ENCODE data around the gene SLC25A19. TPM values are rescaled to one million over a fixed set of nuclear protein-coding genes. Genes with fewer than 3 reads are reported as not detected.

SLC25A19 gene
- total RNA-seq, 1 donor from 2014 or later: 10.5 TPM

- H3K4me3 ChIP-seq (ENCODE audit: low read depth, low read length): peak overlapping the region; percentile 83
- TF ChIP-seq, protein P1, sequence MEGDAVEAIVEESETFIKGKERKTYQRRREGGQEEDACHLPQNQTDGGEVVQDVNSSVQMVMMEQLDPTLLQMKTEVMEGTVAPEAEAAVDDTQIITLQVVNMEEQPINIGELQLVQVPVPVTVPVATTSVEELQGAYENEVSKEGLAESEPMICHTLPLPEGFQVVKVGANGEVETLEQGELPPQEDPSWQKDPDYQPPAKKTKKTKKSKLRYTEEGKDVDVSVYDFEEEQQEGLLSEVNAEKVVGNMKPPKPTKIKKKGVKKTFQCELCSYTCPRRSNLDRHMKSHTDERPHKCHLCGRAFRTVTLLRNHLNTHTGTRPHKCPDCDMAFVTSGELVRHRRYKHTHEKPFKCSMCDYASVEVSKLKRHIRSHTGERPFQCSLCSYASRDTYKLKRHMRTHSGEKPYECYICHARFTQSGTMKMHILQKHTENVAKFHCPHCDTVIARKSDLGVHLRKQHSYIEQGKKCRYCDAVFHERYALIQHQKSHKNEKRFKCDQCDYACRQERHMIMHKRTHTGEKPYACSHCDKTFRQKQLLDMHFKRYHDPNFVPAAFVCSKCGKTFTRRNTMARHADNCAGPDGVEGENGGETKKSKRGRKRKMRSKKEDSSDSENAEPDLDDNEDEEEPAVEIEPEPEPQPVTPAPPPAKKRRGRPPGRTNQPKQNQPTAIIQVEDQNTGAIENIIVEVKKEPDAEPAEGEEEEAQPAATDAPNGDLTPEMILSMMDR (conservative IDR thresholded peaks at IDR 0.05; ENCODE audit: low read depth, low read length): no peak
- no peak for DNase-seq (ENCODE audit: low read depth)
Measured at GRCh38 chr17:75269844-75270217, 19.4 kb downstream of the SLC25A19 start.

DNA sequence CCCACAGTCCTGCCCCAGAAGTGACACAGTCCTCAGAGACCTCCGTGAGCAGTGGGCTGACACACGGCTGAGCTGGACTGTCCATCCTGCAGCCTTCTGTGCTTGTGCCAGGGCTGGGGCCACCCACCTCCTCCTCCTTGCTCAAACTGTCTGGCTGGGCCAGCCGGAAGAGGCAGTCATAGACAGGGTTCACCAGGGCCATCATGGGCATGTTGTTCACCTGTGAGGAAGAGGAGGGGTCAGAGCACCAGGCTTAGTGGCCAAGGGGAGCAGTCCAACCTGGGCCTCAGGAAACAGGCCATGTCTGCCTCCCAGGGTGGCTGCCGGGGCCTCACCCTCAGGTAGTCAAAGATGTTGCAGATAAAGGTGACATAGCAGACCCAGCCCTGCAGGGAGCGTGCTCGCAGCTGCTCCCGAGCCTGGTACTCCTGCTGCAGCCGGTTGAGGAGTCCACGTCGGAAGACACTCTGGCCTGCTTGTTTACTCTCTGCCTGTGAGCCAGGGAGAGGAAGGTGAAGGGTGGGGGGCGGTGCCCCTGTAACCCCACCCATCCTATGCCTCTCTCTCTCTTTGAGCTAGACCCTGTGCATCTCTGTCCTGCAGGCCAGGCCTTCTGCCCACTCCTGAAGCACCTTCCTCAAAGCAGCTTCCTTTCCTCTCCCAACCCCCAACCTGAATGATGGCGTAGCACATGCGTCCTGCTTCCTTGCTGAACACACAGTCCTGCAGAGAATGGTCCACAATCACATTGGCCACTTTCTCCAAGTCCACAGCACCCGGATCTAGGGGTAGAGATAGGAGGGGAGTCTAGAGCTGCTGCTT, 21.6 kb downstream of the SLC25A19 start:
- DNase-seq (ENCODE audit: low read depth): no peak
- TF ChIP-seq, protein P1 (conservative IDR thresholded peaks at IDR 0.05; ENCODE audit: low read depth, low read length): no peak
- no peak overlapping the region for H3K4me3 ChIP-seq (ENCODE audit: low read depth, low read length)

- no peak for DNase-seq (ENCODE audit: low read depth)
- TF ChIP-seq, protein P1 (conservative IDR thresholded peaks at IDR 0.05; ENCODE audit: low read depth, low read length): no peak
- H3K4me3 ChIP-seq (ENCODE audit: low read depth, low read length): no peak overlapping the region
Measured at GRCh38 chr17:75267153-75267410, 22.2 kb downstream of the SLC25A19 start.

- no peak overlapping the region for H3K4me3 ChIP-seq (ENCODE audit: low read depth, low read length)
- TF ChIP-seq, protein P1 (conservative IDR thresholded peaks at IDR 0.05; ENCODE audit: low read depth, low read length): no peak
- no peak for DNase-seq (ENCODE audit: low read depth)
Measured at GRCh38 chr17:75266316-75267152, 22.7 kb downstream of the SLC25A19 start.

DNA sequence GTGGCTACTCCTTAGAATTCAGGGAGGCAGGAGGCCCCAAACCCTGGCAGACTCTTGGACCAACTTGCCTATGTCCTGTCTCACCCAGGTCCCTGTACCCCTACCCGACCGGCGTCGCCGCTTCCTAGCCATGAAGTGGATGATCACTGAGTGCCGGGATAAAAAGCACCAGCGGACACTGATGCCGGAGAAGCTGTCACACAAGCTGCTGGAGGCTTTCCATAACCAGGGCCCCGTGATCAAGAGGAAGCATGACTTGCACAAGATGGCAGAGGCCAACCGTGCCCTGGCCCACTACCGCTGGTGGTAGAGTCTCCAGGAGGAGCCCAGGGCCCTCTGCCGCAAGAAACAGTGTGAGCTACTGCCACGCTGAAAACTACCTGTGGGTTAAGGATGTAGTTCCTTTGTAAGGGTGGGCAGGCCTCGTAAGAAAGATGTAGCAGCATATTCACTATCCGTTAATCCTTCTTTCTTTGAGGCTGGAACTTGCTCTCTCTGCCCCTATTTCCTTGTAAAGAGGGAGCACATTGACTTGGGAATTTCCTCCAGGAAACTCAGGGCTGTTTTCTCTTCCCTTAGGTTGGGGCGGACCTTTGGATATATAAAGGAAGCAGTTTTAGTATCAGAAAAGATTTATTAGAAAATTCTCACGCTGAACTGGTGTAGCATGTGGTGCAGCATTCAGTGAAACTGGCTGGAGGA, 23.5 kb downstream of the SLC25A19 start:
- no peak for DNase-seq (ENCODE audit: low read depth)
- H3K4me3 ChIP-seq (ENCODE audit: low read depth, low read length): no peak overlapping the region
- TF ChIP-seq, protein P1 (conservative IDR thresholded peaks at IDR 0.05; ENCODE audit: low read depth, low read length): no peak

- peak overlapping the region; percentile 99 for H3K4me3 ChIP-seq (ENCODE audit: low read depth, low read length)
- TF ChIP-seq, protein P1 (conservative IDR thresholded peaks at IDR 0.05; ENCODE audit: low read depth, low read length): no peak
- DNase-seq (ENCODE audit: low read depth): no peak
Measured at GRCh38 chr17:75263055-75263454, 26.2 kb downstream of the SLC25A19 start.
